Mesenchymal stem cell (in vitro differentiated cells and primary cell): ENCODE measurements around the gene URI1.

Experiments
- DNase-seq: peaks from one replicate; pipeline ENCODE4 v3.0.0-alpha.2; 2013
- H2AFZ ChIP-seq: one replicate; pipeline ENCODE4 v1.6.1; 2013; ENCODE audit warnings: low read depth, mild to moderate bottlenecking, control low read depth, inconsistent platforms, low read length, moderate library complexity
- H2AK5ac ChIP-seq: 2 replicates; pipeline ENCODE4 v1.6.1; 2013; ENCODE audit warnings: low read length, moderate library complexity, mild to moderate bottlenecking, inconsistent platforms; ENCODE audit not compliant: severe bottlenecking
- H2BK120ac ChIP-seq: one replicate; pipeline ENCODE4 v1.6.1; 2013; ENCODE audit warnings: low read depth, mild to moderate bottlenecking, inconsistent platforms, low read length, moderate library complexity
- H2BK12ac ChIP-seq, 2 experiments: one replicate each; pipeline ENCODE4 v1.6.1; 2013; ENCODE audit warnings: inconsistent platforms in 2 of 2, low read length in 2 of 2, mild to moderate bottlenecking in 2 of 2, moderate library complexity in 2 of 2, control low read depth in 1 of 2
- H2BK15ac ChIP-seq: one replicate; pipeline ENCODE4 v1.6.1; 2013; ENCODE audit warnings: mild to moderate bottlenecking, low read depth, inconsistent platforms; ENCODE audit not compliant: poor library complexity, severe bottlenecking
- H2BK5ac ChIP-seq: 2 replicates; pipeline ENCODE4 v1.6.1; 2013; ENCODE audit warnings: low read depth, mild to moderate bottlenecking, low read length, control low read depth, inconsistent platforms; ENCODE audit not compliant: poor library complexity, severe bottlenecking
- H3K14ac ChIP-seq, 2 experiments: one replicate each; pipeline ENCODE4 v1.6.1; 2013; ENCODE audit warnings: inconsistent platforms in 2 of 2, low read length in 2 of 2, control low read depth in 1 of 2, mild to moderate bottlenecking in 1 of 2, moderate library complexity in 1 of 2
- H3K18ac ChIP-seq, 2 experiments: one replicate each; pipeline ENCODE4 v1.6.1; 2013; ENCODE audit warnings: inconsistent platforms in 2 of 2, low read length in 2 of 2, control low read depth in 1 of 2, low read depth in 1 of 2, mild to moderate bottlenecking in 1 of 2
- H3K23ac ChIP-seq, 2 experiments: one replicate each; pipeline ENCODE4 v1.6.1; 2013; ENCODE audit warnings: inconsistent platforms in 2 of 2, low read length in 2 of 2, mild to moderate bottlenecking in 2 of 2, moderate library complexity in 2 of 2, control low read depth in 1 of 2
- H3K27ac ChIP-seq: 2 replicates; pipeline ENCODE4 v1.5.1; 2013; ENCODE audit warnings: mild to moderate bottlenecking, moderate library complexity, low read length, control low read depth, inconsistent platforms; ENCODE audit not compliant: poor library complexity, severe bottlenecking
- H3K27me3 ChIP-seq, 2 experiments: 2 replicates each; pipeline versions ENCODE4 v1.6.1 to v1.7.0; 2013; ENCODE audit warnings: low read length in 2 of 2, mild to moderate bottlenecking in 2 of 2, moderate library complexity in 2 of 2, control low read depth in 1 of 2, inconsistent platforms in 1 of 2; ENCODE audit not compliant: control insufficient read depth in 1 of 2, insufficient read depth in 1 of 2
- H3K36me3 ChIP-seq, 2 experiments: 2 replicates each; pipeline versions ENCODE4 v1.6.1 to v1.7.0; 2013; ENCODE audit warnings: low read length in 2 of 2, control low read depth in 1 of 2, inconsistent platforms in 1 of 2, low read depth in 1 of 2, mild to moderate bottlenecking in 1 of 2; ENCODE audit not compliant: insufficient read depth in 2 of 2, control insufficient read depth in 1 of 2
- H3K4ac ChIP-seq, 2 experiments: one replicate each; pipeline ENCODE4 v1.6.1; 2013; ENCODE audit warnings: inconsistent platforms in 2 of 2, low read length in 2 of 2, mild to moderate bottlenecking in 2 of 2, moderate library complexity in 2 of 2, control low read depth in 1 of 2, low read depth in 1 of 2
- H3K4me1 ChIP-seq: 2 replicates; pipeline ENCODE4 v1.6.1; 2013; ENCODE audit warnings: low read depth, low read length, control low read depth; ENCODE audit not compliant: control insufficient read depth, insufficient read depth
- H3K4me2 ChIP-seq: 2 replicates; pipeline ENCODE4 v1.6.1; 2013; ENCODE audit warnings: low read length, mild to moderate bottlenecking, inconsistent platforms; ENCODE audit not compliant: poor library complexity, severe bottlenecking
- H3K4me3 ChIP-seq, 2 experiments: 2 replicates each; pipeline versions ENCODE4 v1.5.1 to v1.7.0; 2013; ENCODE audit warnings: low read length in 2 of 2, mild to moderate bottlenecking in 2 of 2, control low read depth in 1 of 2, low read depth in 1 of 2; ENCODE audit not compliant: insufficient read depth in 1 of 2
- H3K79me1 ChIP-seq: replicated peaks from 2 replicates; pipeline ENCODE4 v1.6.1; 2013; ENCODE audit warnings: mild to moderate bottlenecking, control low read depth, low read length, inconsistent platforms; ENCODE audit not compliant: poor library complexity, severe bottlenecking
- H3K9ac ChIP-seq: 2 replicates; pipeline ENCODE4 v1.7.0; 2013; ENCODE audit warnings: mild to moderate bottlenecking, low read length, moderate library complexity
- H3K9me3 ChIP-seq: 2 replicates; pipeline ENCODE4 v1.7.0; 2013; ENCODE audit warnings: mild to moderate bottlenecking, low read length; ENCODE audit not compliant: control insufficient read depth
- H4K8ac ChIP-seq: one replicate; pipeline ENCODE4 v1.6.1; 2013; ENCODE audit warnings: inconsistent platforms, mild to moderate bottlenecking, low read length, moderate library complexity
- H4K91ac ChIP-seq: one replicate; pipeline ENCODE4 v1.6.1; 2013; ENCODE audit warnings: mild to moderate bottlenecking, low read length, inconsistent platforms
- WGBS: methylation state at CpG from one replicate; pipeline ENCODE4 v1.1.7; 2013; ENCODE audit warnings: mixed read lengths; 5-methylcytosine and 5-hydroxymethylcytosine counted together

URI1 gene

DNA sequence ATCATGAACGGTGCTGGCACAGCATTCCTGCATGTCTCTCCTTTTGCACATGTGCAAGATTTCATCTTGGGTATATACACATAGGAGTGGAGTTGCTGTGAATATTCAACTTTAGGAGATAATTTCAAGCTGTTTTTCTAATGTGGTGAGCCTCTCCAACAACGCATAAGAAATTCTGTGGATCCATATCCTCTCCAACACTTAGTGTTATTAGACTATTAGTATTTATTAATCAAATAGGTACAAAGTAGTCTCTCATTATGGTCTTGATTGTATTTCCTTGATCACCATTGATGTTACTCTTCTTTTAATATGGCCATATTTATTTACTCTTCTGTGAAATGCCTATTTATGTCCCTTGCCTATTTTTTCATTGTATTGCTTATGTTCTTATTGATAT lies 114.5 kb downstream of the URI1 start:
- H3K14ac ChIP-seq = no peak overlapping the region

GRCh38 chr19:30059741-30060457 lies 117.9 kb downstream of the URI1 start:
- no peaks in the 10 kb centered on the region for H3K4me1 ChIP-seq
- no peak overlapping the region for H4K8ac ChIP-seq
- H3K4ac ChIP-seq = no peak overlapping the region
- no peak overlapping the region for H3K18ac ChIP-seq
- H2BK120ac ChIP-seq = no peak overlapping the region
- no peak overlapping the region for H3K27ac ChIP-seq
- DNase-seq = no peak
- H4K91ac ChIP-seq = no peak overlapping the region
- H3K9me3 ChIP-seq = peaks cover 4% of the 10 kb centered on the region
- no peak overlapping the region for H2BK12ac ChIP-seq
- WGBS = 90% methylated on average over 21 of the region's 27 CpGs
- H2BK15ac ChIP-seq = no peak overlapping the region
- H2AFZ ChIP-seq = no peak overlapping the region
- no peaks in the 10 kb centered on the region for H3K36me3 ChIP-seq
- no peak overlapping the region for H3K4me3 ChIP-seq
- no peak overlapping the region for H2BK5ac ChIP-seq
- peaks cover 3 to 10% of the 10 kb centered on the region in 2 experiments for H3K27me3 ChIP-seq
- no peak overlapping the region for H3K23ac ChIP-seq
- no peak overlapping the region for H2AK5ac ChIP-seq
- H3K4me2 ChIP-seq = no peak overlapping the region
- H3K14ac ChIP-seq = no peak overlapping the region
- no peak overlapping the region for H3K9ac ChIP-seq
- H3K79me1 ChIP-seq = no peaks in the 10 kb centered on the region

More for the DNA sequence above, 114.5 kb downstream of the URI1 start:
- Histone ChIP-seq H3K36me3 (no peaks in the 10 kb centered on the region), H2AK5ac (no peak overlapping the region), H2BK12ac (no peak overlapping the region), H3K79me1 (no peaks in the 10 kb centered on the region), H3K4me3 (no peak overlapping the region), H3K4me2 (no peak overlapping the region), H3K23ac (no peak overlapping the region), H3K4me1 (no peaks in the 10 kb centered on the region), H2AFZ (no peak overlapping the region), H2BK5ac (no peak overlapping the region), H2BK15ac (no peak overlapping the region), H3K4ac (no peak overlapping the region), H2BK120ac (no peak overlapping the region), H3K27me3 (no peaks in the 10 kb centered on the region), H3K9ac (no peak overlapping the region), H4K8ac (no peak overlapping the region), H3K18ac (no peak overlapping the region), H3K9me3 (peaks cover 4% of the 10 kb centered on the region), H3K27ac (no peak overlapping the region), H4K91ac (no peak overlapping the region)
- DNase-seq = no peak
- WGBS = 73% methylated on average over 1 of the region's 2 CpGs

- Histone ChIP-seq H2BK15ac (no peak overlapping the region), H3K4me2 (no peak overlapping the region), H2AK5ac (no peak overlapping the region), H3K4ac (no peak overlapping the region), H4K91ac (no peak overlapping the region), H3K36me3 (no peaks in the 10 kb centered on the region), H3K9ac (no peak overlapping the region), H3K27ac (no peak overlapping the region), H3K14ac (no peak overlapping the region), H3K79me1 (no peaks in the 10 kb centered on the region), H3K23ac (no peak overlapping the region), H3K18ac (no peak overlapping the region), H3K4me3 (no peak overlapping the region), H2AFZ (no peak overlapping the region), H3K9me3 (peaks cover 4% of the 10 kb centered on the region), H3K27me3 (peaks cover 3 to 10% of the 10 kb centered on the region in 2 experiments), H3K4me1 (no peaks in the 10 kb centered on the region), H2BK5ac (no peak overlapping the region), H2BK120ac (no peak overlapping the region), H2BK12ac (no peak overlapping the region), H4K8ac (no peak overlapping the region)
- DNase-seq = no peak
- WGBS = 85% methylated on average over 9 of the region's 13 CpGs
Observed at GRCh38 chr19:30060531-30061222, 118.6 kb downstream of the URI1 start.

GRCh38 chr19:30061223-30062064 lies 119.4 kb downstream of the URI1 start:
- Histone ChIP-seq H2BK5ac (no peak overlapping the region), H3K79me1 (no peaks in the 10 kb centered on the region), H3K36me3 (no peaks in the 10 kb centered on the region), H2BK120ac (no peak overlapping the region), H2BK12ac (no peak overlapping the region), H3K14ac (no peak overlapping the region), H3K4ac (no peak overlapping the region), H4K91ac (no peak overlapping the region), H3K4me1 (no peaks in the 10 kb centered on the region), H3K27me3 (peaks cover 3 to 10% of the 10 kb centered on the region in 2 experiments), H3K18ac (no peak overlapping the region), H2AK5ac (no peak overlapping the region), H3K23ac (no peak overlapping the region), H3K27ac (no peak overlapping the region), H3K4me2 (no peak overlapping the region), H3K9me3 (peaks cover 2% of the 10 kb centered on the region), H2BK15ac (no peak overlapping the region), H3K4me3 (no peak overlapping the region), H4K8ac (no peak overlapping the region), H2AFZ (no peak overlapping the region), H3K9ac (no peak overlapping the region)
- no peak for DNase-seq
- 85% methylated on average over 24 of the region's 26 CpGs for WGBS
